WTC11 (cell line): ENCODE data around the gene LIPI. TPM values are rescaled to one million over a fixed set of nuclear protein-coding genes. Genes with fewer than 3 reads are reported as not detected.

ENCODE experiments used
- ATAC-seq: fragments of 200-7000 bp; cut with Tn5 transposase; 2 replicates; pipeline ENCODE4 v1.10.0; 2021; ENCODE audit warnings: mild to moderate bottlenecking, moderate library complexity
- CTCF ChIA-PET: fragments of 300-600 bp; sonication (Branson Sonifier 250); formaldehyde crosslinking; loops from one replicate; lab custom pipeline; 2021; ENCODE audit warnings: antibody characterized with exemption; lab: Charles Lee
- POLR2A ChIA-PET: fragments of 350-600 bp; sonication (Branson Sonifier 250); formaldehyde crosslinking; loops from one replicate; lab custom pipeline; 2021; ENCODE audit warnings: antibody characterized with exemption; lab: Charles Lee
- DNase-seq: peaks from one replicate; pipeline ENCODE4 v3.0.0; 2021; ENCODE audit warnings: low spot score
- H3K27ac Mint-ChIP-seq: 2 replicates; pipeline ENCODE4 v1.8.0; 2021; ENCODE audit warnings: mixed read lengths
- H3K27me3 Mint-ChIP-seq: 2 replicates; pipeline ENCODE4 v1.8.0; 2021; ENCODE audit warnings: low read depth, mild to moderate bottlenecking, moderate library complexity, mixed read lengths
- H3K36me3 Mint-ChIP-seq: 2 replicates; pipeline ENCODE4 v1.8.0; 2021; ENCODE audit warnings: mixed read lengths
- H3K4me1 Mint-ChIP-seq: 2 replicates; pipeline ENCODE4 v1.8.0; 2022; ENCODE audit warnings: mixed read lengths
- H3K4me3 Mint-ChIP-seq: 2 replicates; pipeline ENCODE4 v1.8.0; 2021; ENCODE audit warnings: mild to moderate bottlenecking, moderate library complexity, mixed read lengths
- H3K9me3 Mint-ChIP-seq: 2 replicates; pipeline ENCODE4 v1.8.0; 2021; ENCODE audit warnings: mixed read lengths
- ATF1 ChIP-seq: sonication (generic); formaldehyde crosslinking; IDR thresholded peaks from 2 replicates; pipeline ENCODE4 v1.8.1; 2023; ENCODE audit warnings: mild to moderate bottlenecking, moderate library complexity, missing genetic modification reagents
- CTCF ChIP-seq: fragments of 200-600 bp; IDR thresholded peaks from 2 replicates; pipeline ENCODE4 v1.8.0; 2022; ENCODE audit warnings: antibody characterized with exemption
- E2F5 ChIP-seq: sonication (generic); formaldehyde crosslinking; IDR thresholded peaks from 2 replicates; pipeline ENCODE4 v1.8.1; 2022; ENCODE audit warnings: mild to moderate bottlenecking, moderate library complexity, missing genetic modification reagents
- FOXK1 ChIP-seq: sonication (generic); formaldehyde crosslinking; IDR thresholded peaks from 2 replicates; pipeline ENCODE4 v1.8.0; 2022; ENCODE audit warnings: mild to moderate bottlenecking, moderate library complexity, missing genetic modification reagents
- FOXP4 ChIP-seq: sonication (generic); formaldehyde crosslinking; IDR thresholded peaks from 2 replicates; pipeline ENCODE4 v1.8.0; 2022; ENCODE audit warnings: mild to moderate bottlenecking, missing genetic modification reagents
- HMGA2 ChIP-seq: fragments of 250-450 bp; sonication (Bioruptor Pico); IDR thresholded peaks from 2 replicates; pipeline ENCODE4 v1.4.0; 2021; ENCODE audit warnings: mild to moderate bottlenecking, moderate library complexity
- JUN ChIP-seq: sonication (generic); formaldehyde crosslinking; IDR thresholded peaks from 2 replicates; pipeline ENCODE4 v1.8.0; 2023; ENCODE audit warnings: mild to moderate bottlenecking, missing genetic modification reagents
- MXD4 ChIP-seq: fragments of 250-450 bp; sonication (Bioruptor Pico); IDR thresholded peaks from 2 replicates; pipeline ENCODE4 v1.8.0; 2021; ENCODE audit warnings: mild to moderate bottlenecking, moderate library complexity, borderline replicate concordance
- NR1H2 ChIP-seq: sonication (generic); formaldehyde crosslinking; IDR thresholded peaks from 2 replicates; pipeline ENCODE4 v1.9.0; 2021; ENCODE audit warnings: mild to moderate bottlenecking, moderate library complexity, missing genetic modification reagents
- OVOL2 ChIP-seq: fragments of 250-450 bp; sonication (Bioruptor Pico); IDR thresholded peaks from 2 replicates; pipeline ENCODE4 v1.9.0; 2021; ENCODE audit warnings: mild to moderate bottlenecking, borderline replicate concordance
- RORB ChIP-seq: fragments of 250-450 bp; sonication (Bioruptor Pico); IDR thresholded peaks from 2 replicates; pipeline ENCODE4 v1.9.0; 2021; ENCODE audit warnings: mild to moderate bottlenecking
- SOX15 ChIP-seq: fragments of 250-450 bp; sonication (Bioruptor Pico); IDR thresholded peaks from 2 replicates; pipeline ENCODE4 v1.9.0; 2021; ENCODE audit warnings: mild to moderate bottlenecking
- ZNF121 ChIP-seq: sonication (generic); formaldehyde crosslinking; IDR thresholded peaks from 2 replicates; pipeline ENCODE4 v1.8.0; 2023; ENCODE audit warnings: missing genetic modification reagents
- ZNF138 ChIP-seq: sonication (generic); formaldehyde crosslinking; conservative IDR thresholded peaks from 2 replicates; pipeline ENCODE4 v1.8.1; 2022; ENCODE audit warnings: mild to moderate bottlenecking, moderate library complexity, missing genetic modification reagents
- ZNF317 ChIP-seq: sonication (generic); formaldehyde crosslinking; IDR thresholded peaks from 2 replicates; pipeline ENCODE4 v1.8.1; 2023; ENCODE audit warnings: low read depth, mild to moderate bottlenecking, moderate library complexity, missing genetic modification reagents, borderline replicate concordance
- ZNF671 ChIP-seq: fragments of 250-450 bp; sonication (Bioruptor Pico); IDR thresholded peaks from 2 replicates; pipeline ENCODE4 v1.8.0; 2021; ENCODE audit warnings: mild to moderate bottlenecking
- total RNA-seq: library from RNA; stranded (reverse); gene quantifications from 3 replicates; pipeline ENCODE4 v1.2.3, GENCODE V29; 2021

The LIPI gene
- total RNA-seq, 1 experiment from 2014 or later, result not detected

GRCh38 chr21:14120091-14120734 lies 90.5 kb downstream of the LIPI start:
- DNase-seq (peak; percentile 73), ATAC-seq (peak; percentile 65)
- TF ChIP-seq ATF1 (CRISPR knock-in tag) (no peak), CTCF (peak; percentile 80), JUN (CRISPR knock-in tag) (no peak), FOXP4 (no peak), E2F5 (CRISPR knock-in tag) (no peak), SOX15 (no peak)
- Mint-ChIP-seq H3K36me3 (peaks cover 22% of the 10 kb centered on the region), H3K27me3 (peaks cover 4% of the 10 kb centered on the region; the same call in 1 of the 2 replicates), H3K27ac (no peak overlapping the region), H3K4me3 (no peak overlapping the region), H3K9me3 (peaks cover 34% of the 10 kb centered on the region), H3K4me1 (peaks cover 12% of the 10 kb centered on the region; the same call in 1 of the 2 replicates)
- ChIA-PET POLR2A (no interaction called here), CTCF (interaction anchor here (0.6 to 2.0 kb wide), 24 partner anchors 9 to 154 kb away, joined by 3 to 18 read pairs (median 3); partner anchors contain the start of gene RBM11)

GRCh38 chr21:14119038-14119437 lies 91.7 kb downstream of the LIPI start:
- POLR2A ChIA-PET, result no interaction called here
- CTCF ChIA-PET, result interaction anchor here (0.7 to 2.0 kb wide), 14 partner anchors 18 to 142 kb away, joined by 3 to 18 read pairs (median 3); partner anchors contain the start of gene RBM11
- peaks cover 23% of the 10 kb centered on the region for H3K4me1 Mint-ChIP-seq
- peaks cover 30% of the 10 kb centered on the region for H3K9me3 Mint-ChIP-seq
- ATAC-seq, result peak; percentile 63
- no peak for TF ChIP-seq ZNF671 (CRISPR knock-in tag)
- no peak for TF ChIP-seq FOXK1 (CRISPR knock-in tag)
- TF ChIP-seq HMGA2 (CRISPR knock-in tag), result no peak
- peaks cover 4% of the 10 kb centered on the region; the same call in 1 of the 2 replicates for H3K27me3 Mint-ChIP-seq
- H3K4me3 Mint-ChIP-seq, result no peak overlapping the region
- DNase-seq, result no peak
- no peak overlapping the region for H3K27ac Mint-ChIP-seq
- H3K36me3 Mint-ChIP-seq, result peaks cover 18% of the 10 kb centered on the region

GRCh38 chr21:14116080-14116481 lies 94.7 kb downstream of the LIPI start:
- POLR2A ChIA-PET, result no interaction called here
- H3K4me3 Mint-ChIP-seq, result no peak overlapping the region
- CTCF ChIA-PET, result no interaction called here
- no peaks in the 10 kb centered on the region; the same call in 1 of the 2 replicates for H3K27me3 Mint-ChIP-seq
- peaks cover 20% of the 10 kb centered on the region for H3K9me3 Mint-ChIP-seq
- ATAC-seq, result no peak
- TF ChIP-seq ZNF317 (no peak), MXD4 (CRISPR knock-in tag) (no peak), ZNF121 (CRISPR knock-in tag) (no peak), NR1H2 (CRISPR knock-in tag) (no peak), ZNF138 (CRISPR knock-in tag) (no peak), RORB (CRISPR knock-in tag) (no peak), OVOL2 (CRISPR knock-in tag) (no peak)
- TF ChIP-seq, all 79 proteins: peak for 0
- no peak overlapping the region for H3K27ac Mint-ChIP-seq
- peaks cover 34% of the 10 kb centered on the region for H3K4me1 Mint-ChIP-seq
- H3K36me3 Mint-ChIP-seq, result peaks cover 16% of the 10 kb centered on the region
- no peak for DNase-seq
